ENCODE measurements around the gene MDK. TPM values are rescaled to one million over a fixed set of nuclear protein-coding genes. Genes with fewer than 3 reads are reported as not detected.

The MDK gene
- total and polyA plus RNA-seq, 4 donors = 2.3 to 41.8 (median 13.5) TPM

- H3K4me3 ChIP-seq (ENCODE audit: low read depth in 1 of 3, low read length in 3 of 3) = peak overlapping the region in 2 of 3 donors; percentile 7 to 28
- 58% methylated on average over 20 of the region's 20 CpGs for WGBS
- peak overlapping the region; percentile 39 to 68 for H3K27ac ChIP-seq (ENCODE audit: low read depth in 1 of 2, low read length in 2 of 2)
- H3K4me1 ChIP-seq (ENCODE audit: control insufficient read depth in 4 of 4, insufficient read depth in 4 of 4, low read length in 3 of 4) = peaks cover 0 to 25% (median 20%) of the 10 kb centered on the region in 4 donors
- H3K36me3 ChIP-seq (ENCODE audit: control insufficient read depth in 4 of 4, insufficient read depth in 3 of 4, low read depth in 1 of 4, low read length in 3 of 4) = no peaks in the 10 kb centered on the region
- no peaks in the 10 kb centered on the region for H3K27me3 ChIP-seq (ENCODE audit: control insufficient read depth in 4 of 4, insufficient read depth in 4 of 4, low read length in 3 of 4)
- no peak for DNase-seq (ENCODE audit: low spot score)
- TF ChIP-seq NR2F2 (IDR thresholded peaks at IDR 0.05) (peak; percentile 34), ATF3 (IDR thresholded peaks at IDR 0.05) (no peak), YY1 (IDR thresholded peaks at IDR 0.05) (peak; percentile 35)
- peak overlapping the region in 1 of 2 donors; percentile 32 for H3K9ac ChIP-seq (ENCODE audit: low read depth in 1 of 2, low read length in 2 of 2)
- no peaks in the 10 kb centered on the region for H3K9me3 ChIP-seq (ENCODE audit: control insufficient read depth in 4 of 4, low read length in 3 of 4)
Measured at GRCh38 chr11:46345131-46345597, 36.3 kb upstream of the MDK start.

- Histone ChIP-seq H3K9ac (ENCODE audit: low read depth in 1 of 2, low read length in 2 of 2) (peak overlapping the region in 1 of 2 donors; percentile 32), H3K4me3 (ENCODE audit: low read depth in 1 of 3, low read length in 3 of 3) (peak overlapping the region in 2 of 3 donors; percentile 7 to 28), H3K9me3 (ENCODE audit: control insufficient read depth in 4 of 4, low read length in 3 of 4) (no peaks in the 10 kb centered on the region), H3K27me3 (ENCODE audit: control insufficient read depth in 4 of 4, insufficient read depth in 4 of 4, low read length in 3 of 4) (no peaks in the 10 kb centered on the region), H3K27ac (ENCODE audit: low read depth in 1 of 2, low read length in 2 of 2) (peak overlapping the region in 1 of 2 donors; percentile 68), H3K36me3 (ENCODE audit: control insufficient read depth in 4 of 4, insufficient read depth in 3 of 4, low read depth in 1 of 4, low read length in 3 of 4) (no peaks in the 10 kb centered on the region), H3K4me1 (ENCODE audit: control insufficient read depth in 4 of 4, insufficient read depth in 4 of 4, low read length in 3 of 4) (peaks cover 0 to 30% (median 20%) of the 10 kb centered on the region in 4 donors)
- no peak for TF ChIP-seq JUND (IDR thresholded peaks at IDR 0.05)
- DNase-seq (ENCODE audit: low spot score) = no peak
- WGBS = 72% methylated on average over 10 of the region's 10 CpGs
Measured at GRCh38 chr11:46345881-46346484, 35.5 kb upstream of the MDK start.

- H3K27me3 ChIP-seq (ENCODE audit: control insufficient read depth in 4 of 4, insufficient read depth in 4 of 4, low read length in 3 of 4) = no peaks in the 10 kb centered on the region
- H3K36me3 ChIP-seq (ENCODE audit: control insufficient read depth in 4 of 4, insufficient read depth in 3 of 4, low read depth in 1 of 4, low read length in 3 of 4) = no peaks in the 10 kb centered on the region
- peak within 1 kb of the TSS; percentile 45 to 88 (median 71) for H3K4me3 ChIP-seq (ENCODE audit: low read depth in 1 of 3, low read length in 3 of 3)
- no peak for TF ChIP-seq SP1 (IDR thresholded peaks at IDR 0.05)
- no peak for TF ChIP-seq REST (IDR thresholded peaks at IDR 0.05)
- TF ChIP-seq TAF1 (conservative IDR thresholded peaks at IDR 0.05) = no peak
- no peak for TF ChIP-seq EGR1 (IDR thresholded peaks at IDR 0.05; ENCODE audit: low read depth in 2 of 2)
- no peak for TF ChIP-seq HNF4A (conservative IDR thresholded peaks at IDR 0.05)
- peak in 1 of 2 donors; percentile 22 for TF ChIP-seq RAD21 (IDR thresholded peaks at IDR 0.05)
- no peak for TF ChIP-seq RXRA (IDR thresholded peaks at IDR 0.05)
- TF ChIP-seq JUND (IDR thresholded peaks at IDR 0.05) = no peak
- peak; percentile 99 for TF ChIP-seq CTCF (IDR thresholded peaks at IDR 0.05; ENCODE audit: low read depth, low read length, missing input control)
- H3K9me3 ChIP-seq (ENCODE audit: control insufficient read depth in 4 of 4, low read length in 3 of 4) = no peaks in the 10 kb centered on the region
- peak within 1 kb of the TSS; percentile 24 to 43 for H3K9ac ChIP-seq (ENCODE audit: low read depth in 1 of 2, low read length in 2 of 2)
- WGBS = 12% methylated on average over 80 of the region's 80 CpGs
- H3K4me1 ChIP-seq (ENCODE audit: control insufficient read depth in 4 of 4, insufficient read depth in 4 of 4, low read length in 3 of 4) = peaks cover 0 to 40% (median 29%) of the 10 kb centered on the region in 4 donors
- peak; percentile 95 for DNase-seq (ENCODE audit: low spot score)
- peak within 1 kb of the TSS; percentile 42 to 43 for H3K27ac ChIP-seq (ENCODE audit: low read depth in 1 of 2, low read length in 2 of 2)
Measured at GRCh38 chr11:46346886-46347636, 34.4 kb upstream of the MDK start, which contains the start of gene DGKZ. Gene DGKZ, plus strand, starts transcription at chr11:46347463. Its CDS starts 197 bp downstream, at chr11:46347660.
